Right lobe of liver (tissue), 6 donors: ENCODE measurements around the gene USP53. TPM values are rescaled to one million over a fixed set of nuclear protein-coding genes. Genes with fewer than 3 reads are reported as not detected.

Experiments
- ATAC-seq, 4 donors: fragments of 200-7000 bp; cut with Tn5 transposase; one replicate each; pipeline ENCODE4 v1.9.1; 2020; ENCODE audit warnings: mild to moderate bottlenecking in 4 of 4, moderate library complexity in 4 of 4
- DNase-seq, 3 donors: peaks; one replicate each; pipeline ENCODE4 v3.0.0-alpha.2; 2020
- H3K27ac ChIP-seq, 3 donors: fragments of 200-600 bp; one replicate each; pipeline ENCODE4 v1.8.0; 2022
- H3K27me3 ChIP-seq, 2 donors: fragments of 200-600 bp; one replicate each; pipeline ENCODE4 v1.8.0; 2022
- H3K36me3 ChIP-seq, 4 donors: fragments of 200-600 bp; sonication (generic) in 1 of 4; one replicate each; pipeline versions ENCODE4 v1.5.1 to v1.8.0; 2017 to 2022; ENCODE audit warnings: control low read depth in 1 of 4
- H3K4me1 ChIP-seq, 4 donors: fragments of 200-600 bp; sonication (generic) in 1 of 4; one replicate each; pipeline versions ENCODE4 v1.5.1 to v1.8.0; 2017 to 2022; ENCODE audit warnings: control low read depth in 1 of 4
- H3K4me3 ChIP-seq, 3 donors: fragments of 200-600 bp; one replicate each; pipeline ENCODE4 v1.8.0; 2022
- H3K9me3 ChIP-seq, 4 donors: fragments of 200-600 bp; sonication (generic) in 1 of 4; one replicate each; pipeline versions ENCODE4 v1.5.1 to v1.8.0; 2017 to 2022; ENCODE audit warnings: control low read depth in 1 of 4
- CTCF ChIP-seq, 4 donors: fragments of 200-600 bp in 3 of 4; fragments of 450-650 bp in 1 of 4; IDR thresholded peaks; one replicate each; pipeline versions ENCODE4 v1.5.1 to v1.8.0; 2016 to 2022; ENCODE audit warnings: antibody characterized with exemption in 4 of 4, mild to moderate bottlenecking in 2 of 4
- POLR2A ChIP-seq: fragments of 450-650 bp; IDR thresholded peaks from one replicate; pipeline ENCODE4 v1.6.1; 2017; ENCODE audit warnings: antibody characterized with exemption, mild to moderate bottlenecking
- WGBS: methylation state at CpG from one replicate; pipeline ENCODE4 v1.1.6; 2018; ENCODE audit warnings: low coverage, low lambda C conversion rate; ENCODE audit not compliant: insufficient coverage; ENCODE audit errors: missing lambda C conversion rate; 5-methylcytosine and 5-hydroxymethylcytosine counted together
- intact Hi-C, 2 donors: fragments of 100-400 bp; cut with DNase I; formaldehyde crosslinking; loops; one replicate each; pipeline versions ENCODE4 v1.11.2 to v1.14.1; 2022
- total RNA-seq, 6 experiments: library from RNA; depleted of rRNA in 2 of 6; stranded (reverse); fragments of >200 nt in 2 of 6; fragmentation: NEBNext Ultra II Directional in 3 of 6; extraction: Animal tissue kit (Norgen Biotek cat#: 25700) in 3 of 6; gene quantifications; one replicate each; pipeline versions ENCODE4 v1.1.0 to v1.2.4, GENCODE V29; 2016 to 2023
- donor health status: DM: no; HTN: yes; CAD: no.
- donor health status: DM: no; HTN: no; CAD: no.
- donor health status: DM: no; HTN: no; CAD: no.
- donor health status: DM: no; HTN: yes; CAD: no.
- donor health status: DM: no; HTN: yes; CAD: no.

Gene USP53
- total RNA-seq, 6 experiments from 2014 or later, result 6.4 to 12.5 (median 8.9) TPM

DNA sequence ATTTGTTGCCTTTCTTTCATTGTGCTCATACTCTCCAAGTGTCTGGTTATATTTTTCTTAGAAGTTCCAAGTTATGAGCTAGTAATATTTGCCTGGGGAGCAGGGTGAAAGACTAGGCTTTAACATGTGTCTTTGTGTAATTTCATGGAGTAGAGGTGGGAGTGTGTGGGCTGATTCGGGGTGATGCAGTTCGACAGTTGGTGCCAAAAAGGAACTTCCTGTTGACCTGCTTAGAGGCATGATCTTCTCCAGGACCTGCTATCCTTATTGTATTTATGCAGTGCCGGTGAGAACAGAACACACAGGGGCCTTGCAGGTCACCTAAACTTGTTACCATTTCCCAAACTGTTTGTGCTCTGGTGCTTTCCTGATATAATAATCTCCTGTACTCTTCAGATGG lies 21.2 kb downstream of the USP53 start:
- Histone ChIP-seq H3K36me3 (no peaks in the 10 kb centered on the region), H3K4me1 (no peaks in the 10 kb centered on the region), H3K9me3 (no peaks in the 10 kb centered on the region), H3K4me3 (no peak overlapping the region), H3K27me3 (no peaks in the 10 kb centered on the region), H3K27ac (no peak overlapping the region)
- WGBS, result 44% methylated on average over 3 of the region's 3 CpGs
- no peak for TF ChIP-seq CTCF (IDR thresholded peaks at IDR 0.05)
- no peak for TF ChIP-seq POLR2A
- DNase-seq (no peak), ATAC-seq (peak in 3 of 4 donors; percentile 28 to 37 (median 34))
- intact Hi-C loops, result no loop called here

DNA sequence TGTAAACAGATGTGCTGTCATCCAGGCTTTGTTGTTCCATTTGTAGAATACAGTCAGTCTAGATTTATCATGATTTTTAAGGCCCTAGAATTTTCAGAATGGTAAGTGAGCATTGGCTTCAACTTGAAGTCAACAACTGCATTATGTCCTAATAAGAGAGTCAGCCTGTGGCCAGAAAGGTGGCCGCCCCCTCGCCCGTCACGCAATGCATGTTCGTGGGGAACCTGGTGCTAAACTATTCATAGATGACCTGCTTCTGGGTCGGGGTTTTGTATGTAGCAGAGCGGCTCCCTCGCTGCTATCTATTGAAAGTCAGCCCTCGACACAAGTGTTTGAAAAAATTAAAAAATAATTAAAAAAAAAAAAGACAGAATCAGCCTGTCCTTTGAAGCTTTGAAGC lies 24.7 kb downstream of the USP53 start:
- DNase-seq (no peak), ATAC-seq (no peak)
- Histone ChIP-seq H3K9me3 (no peaks in the 10 kb centered on the region), H3K27ac (no peak overlapping the region), H3K36me3 (peaks cover 0 to 5% (median 0%) of the 10 kb centered on the region in 4 donors), H3K4me3 (no peak overlapping the region), H3K4me1 (no peaks in the 10 kb centered on the region), H3K27me3 (no peaks in the 10 kb centered on the region)
- TF ChIP-seq CTCF (IDR thresholded peaks at IDR 0.05) (no peak), POLR2A (no peak)
- intact Hi-C loops, result no loop called here
- WGBS, result 98% methylated on average over 6 of the region's 9 CpGs

GRCh38 chr4:119237642-119238041 lies 25.1 kb downstream of the USP53 start:
- no peak overlapping the region for H3K4me3 ChIP-seq
- DNase-seq, result no peak
- H3K9me3 ChIP-seq, result no peaks in the 10 kb centered on the region
- intact Hi-C loops, result no loop called here
- no peak for ATAC-seq
- TF ChIP-seq CTCF (IDR thresholded peaks at IDR 0.05) (no peak), POLR2A (no peak)
- H3K27me3 ChIP-seq, result no peaks in the 10 kb centered on the region
- peaks cover 0 to 5% (median 0%) of the 10 kb centered on the region in 4 donors for H3K36me3 ChIP-seq
- WGBS, result 100% methylated on average over 2 of the region's 2 CpGs
- H3K4me1 ChIP-seq, result no peaks in the 10 kb centered on the region
- no peak overlapping the region for H3K27ac ChIP-seq

GRCh38 chr4:119238068-119238722 lies 25.7 kb downstream of the USP53 start:
- no peaks in the 10 kb centered on the region for H3K27me3 ChIP-seq
- ATAC-seq (no peak), DNase-seq (no peak)
- H3K27ac ChIP-seq, result no peak overlapping the region
- TF ChIP-seq POLR2A, result no peak
- no peak for TF ChIP-seq CTCF (IDR thresholded peaks at IDR 0.05)
- H3K4me3 ChIP-seq, result no peak overlapping the region
- no peaks in the 10 kb centered on the region for H3K4me1 ChIP-seq
- no peaks in the 10 kb centered on the region for H3K9me3 ChIP-seq
- WGBS, result 79% methylated on average over 4 of the region's 4 CpGs
- intact Hi-C loops, result no loop called here
- peaks cover 0 to 5% (median 0%) of the 10 kb centered on the region in 4 donors for H3K36me3 ChIP-seq
